HEK293 (cell line): Measurements from ENCODE around the gene PPIL6.
A peak's percentile ranks its signal among the peaks of the same experiment; 100 is the strongest.

Experiments used
- ATF2 ChIP-seq: fragments of 450-650 bp; formaldehyde crosslinking; IDR thresholded peaks from 2 replicates; pipeline ENCODE4 v1.5.1; 2016; ENCODE audit warnings: missing biosample characterization, missing genetic modification characterization, low read depth
- CTCF ChIP-seq: fragments of 450-650 bp; formaldehyde crosslinking; IDR thresholded peaks from 2 replicates; pipeline ENCODE4 v1.5.1; 2016; ENCODE audit warnings: missing biosample characterization, missing genetic modification characterization
- GFI1B ChIP-seq: fragments of 450-650 bp; formaldehyde crosslinking; IDR thresholded peaks from 2 replicates; pipeline ENCODE4 v1.5.1; 2016; ENCODE audit warnings: missing biosample characterization, missing genetic modification characterization
- GLI4 ChIP-seq: fragments of 450-650 bp; formaldehyde crosslinking; IDR thresholded peaks from 2 replicates; pipeline ENCODE4 v1.5.1; 2016; ENCODE audit warnings: missing biosample characterization, missing genetic modification characterization
- GLIS1 ChIP-seq: fragments of 450-650 bp; formaldehyde crosslinking; IDR thresholded peaks from 2 replicates; pipeline ENCODE4 v1.5.1; 2016; ENCODE audit warnings: missing biosample characterization, missing genetic modification characterization
- HOXD13 ChIP-seq: sonication (generic); formaldehyde crosslinking; IDR thresholded peaks from 2 replicates; pipeline ENCODE4 v1.8.0; 2022; ENCODE audit warnings: missing genetic modification reagents, borderline replicate concordance
- KLF8 ChIP-seq: fragments of 450-650 bp; formaldehyde crosslinking; IDR thresholded peaks from 2 replicates; pipeline ENCODE4 v1.5.1; 2016; ENCODE audit warnings: missing biosample characterization, missing genetic modification characterization
- WT1 ChIP-seq: fragments of 450-650 bp; formaldehyde crosslinking; IDR thresholded peaks from 2 replicates; pipeline ENCODE4 v1.5.1; 2016; ENCODE audit warnings: missing biosample characterization, missing genetic modification characterization
- ZEB2 ChIP-seq: fragments of 450-650 bp; formaldehyde crosslinking; IDR thresholded peaks from 2 replicates; pipeline ENCODE4 v1.5.1; 2016; ENCODE audit warnings: missing biosample characterization, missing genetic modification characterization
- ZNF10 ChIP-seq: fragments of 450-650 bp; formaldehyde crosslinking; IDR thresholded peaks from 2 replicates; pipeline ENCODE4 v1.5.1; 2017; ENCODE audit warnings: missing biosample characterization, missing genetic modification characterization
- ZNF112 ChIP-seq: fragments of 450-650 bp; formaldehyde crosslinking; IDR thresholded peaks from 2 replicates; pipeline ENCODE4 v1.5.0; 2017; ENCODE audit warnings: missing biosample characterization, missing genetic modification characterization
- ZNF114 ChIP-seq: fragments of 450-650 bp; formaldehyde crosslinking; IDR thresholded peaks from 2 replicates; pipeline ENCODE4 v1.5.0; 2017; ENCODE audit warnings: missing biosample characterization, missing genetic modification characterization
- ZNF16 ChIP-seq: fragments of 450-650 bp; formaldehyde crosslinking; IDR thresholded peaks from 2 replicates; pipeline ENCODE4 v1.5.1; 2016; ENCODE audit warnings: low read depth, missing biosample characterization, missing genetic modification characterization
- ZNF202 ChIP-seq: fragments of 450-650 bp; formaldehyde crosslinking; IDR thresholded peaks from 2 replicates; pipeline ENCODE4 v1.5.1; 2016; ENCODE audit warnings: missing biosample characterization, missing genetic modification characterization, borderline replicate concordance
- ZNF324 ChIP-seq: fragments of 450-650 bp; formaldehyde crosslinking; IDR thresholded peaks from 2 replicates; pipeline ENCODE4 v1.5.1; 2016; ENCODE audit warnings: missing biosample characterization, missing genetic modification characterization
- ZNF362 ChIP-seq: fragments of 450-650 bp; formaldehyde crosslinking; IDR thresholded peaks from 2 replicates; pipeline ENCODE4 v1.5.1; 2016; ENCODE audit warnings: missing biosample characterization, missing genetic modification characterization
- ZNF473 ChIP-seq: fragments of 450-650 bp; formaldehyde crosslinking; IDR thresholded peaks from 2 replicates; pipeline ENCODE4 v1.5.1; 2017; ENCODE audit warnings: missing biosample characterization, missing genetic modification characterization
- ZNF521 ChIP-seq: fragments of 450-650 bp; formaldehyde crosslinking; IDR thresholded peaks from 2 replicates; pipeline ENCODE4 v1.5.1; 2017; ENCODE audit warnings: missing biosample characterization, mild to moderate bottlenecking, missing genetic modification characterization
- ZNF529 ChIP-seq: fragments of 450-650 bp; formaldehyde crosslinking; IDR thresholded peaks from 2 replicates; pipeline ENCODE4 v1.5.1; 2017; ENCODE audit warnings: missing genetic modification characterization, missing biosample characterization; ENCODE audit not compliant: insufficient replicate concordance
- ZNF610 ChIP-seq: fragments of 450-650 bp; formaldehyde crosslinking; IDR thresholded peaks from 2 replicates; pipeline ENCODE4 v1.5.1; 2016; ENCODE audit warnings: missing biosample characterization, missing genetic modification characterization, borderline replicate concordance
- ZNF621 ChIP-seq: fragments of 450-650 bp; formaldehyde crosslinking; IDR thresholded peaks from 2 replicates; pipeline ENCODE4 v1.5.1; 2017; ENCODE audit warnings: missing biosample characterization, missing genetic modification characterization
- ZNF626 ChIP-seq: fragments of 450-650 bp; sonication (Bioruptor Pico); formaldehyde crosslinking; IDR thresholded peaks from 2 replicates; pipeline ENCODE4 v1.5.1; 2018; ENCODE audit warnings: missing biosample characterization, missing genetic modification characterization, inconsistent platforms
- ZNF664 ChIP-seq: fragments of 450-650 bp; formaldehyde crosslinking; IDR thresholded peaks from 2 replicates; pipeline ENCODE4 v1.5.1; 2016; ENCODE audit warnings: missing biosample characterization, missing genetic modification characterization
- ZNF76 ChIP-seq: fragments of 450-650 bp; formaldehyde crosslinking; IDR thresholded peaks from 2 replicates; pipeline ENCODE4; 2016; ENCODE audit warnings: low read depth, missing biosample characterization, missing genetic modification characterization, borderline replicate concordance
- ZNF777 ChIP-seq: fragments of 450-650 bp; formaldehyde crosslinking; IDR thresholded peaks from 2 replicates; pipeline ENCODE4 v1.5.1; 2017; ENCODE audit warnings: missing biosample characterization, missing genetic modification characterization, borderline replicate concordance
- ZSCAN23 ChIP-seq: fragments of 450-650 bp; formaldehyde crosslinking; IDR thresholded peaks from 2 replicates; pipeline ENCODE4 v1.5.1; 2016; ENCODE audit warnings: missing biosample characterization, missing genetic modification characterization
- TF ChIP-seq, protein P1 (sequence below): fragments of 450-650 bp; formaldehyde crosslinking; IDR thresholded peaks from 2 replicates; pipeline ENCODE4 v1.5.1; 2016; ENCODE audit warnings: missing biosample characterization, missing genetic modification characterization
- TF ChIP-seq, protein P2 (sequence below): fragments of 450-650 bp; formaldehyde crosslinking; IDR thresholded peaks from 2 replicates; pipeline ENCODE4 v1.5.1; 2016; ENCODE audit warnings: missing biosample characterization, missing genetic modification characterization, low read depth
- TF ChIP-seq, protein P3 (sequence below): fragments of 450-650 bp; formaldehyde crosslinking; IDR thresholded peaks from 2 replicates; pipeline ENCODE4 v1.5.1; 2016; ENCODE audit warnings: missing biosample characterization, missing genetic modification characterization

Gene PPIL6

GRCh38 chr6:109382576-109383437 lies 57.6 kb downstream of the PPIL6 start (continued):
- TF ChIP-seq ZNF626: no peak
- TF ChIP-seq ZNF521 (tag by site-specific recombination): no peak
- TF ChIP-seq ZNF76: no peak
- TF ChIP-seq ZNF610: no peak
- TF ChIP-seq ZNF202 (tag by site-specific recombination): no peak
- peak; percentile 79; the same call in 1 of the 2 replicates for TF ChIP-seq ZNF362 (tag by site-specific recombination)
- TF ChIP-seq, protein P1, sequence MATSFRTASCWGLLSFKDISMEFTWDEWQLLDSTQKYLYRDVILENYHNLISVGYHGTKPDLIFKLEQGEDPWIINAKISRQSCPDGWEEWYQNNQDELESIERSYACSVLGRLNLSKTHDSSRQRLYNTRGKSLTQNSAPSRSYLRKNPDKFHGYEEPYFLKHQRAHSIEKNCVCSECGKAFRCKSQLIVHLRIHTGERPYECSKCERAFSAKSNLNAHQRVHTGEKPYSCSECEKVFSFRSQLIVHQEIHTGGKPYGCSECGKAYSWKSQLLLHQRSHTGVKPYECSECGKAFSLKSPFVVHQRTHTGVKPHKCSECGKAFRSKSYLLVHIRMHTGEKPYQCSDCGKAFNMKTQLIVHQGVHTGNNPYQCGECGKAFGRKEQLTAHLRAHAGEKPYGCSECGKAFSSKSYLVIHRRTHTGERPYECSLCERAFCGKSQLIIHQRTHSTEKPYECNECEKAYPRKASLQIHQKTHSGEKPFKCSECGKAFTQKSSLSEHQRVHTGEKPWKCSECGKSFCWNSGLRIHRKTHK (tag by site-specific recombination): no peak
- TF ChIP-seq ZNF621 (tag by site-specific recombination): no peak
- TF ChIP-seq HOXD13 (CRISPR knock-in tag): no peak
- TF ChIP-seq ZSCAN23 (tag by site-specific recombination): no peak
- TF ChIP-seq, protein P2, sequence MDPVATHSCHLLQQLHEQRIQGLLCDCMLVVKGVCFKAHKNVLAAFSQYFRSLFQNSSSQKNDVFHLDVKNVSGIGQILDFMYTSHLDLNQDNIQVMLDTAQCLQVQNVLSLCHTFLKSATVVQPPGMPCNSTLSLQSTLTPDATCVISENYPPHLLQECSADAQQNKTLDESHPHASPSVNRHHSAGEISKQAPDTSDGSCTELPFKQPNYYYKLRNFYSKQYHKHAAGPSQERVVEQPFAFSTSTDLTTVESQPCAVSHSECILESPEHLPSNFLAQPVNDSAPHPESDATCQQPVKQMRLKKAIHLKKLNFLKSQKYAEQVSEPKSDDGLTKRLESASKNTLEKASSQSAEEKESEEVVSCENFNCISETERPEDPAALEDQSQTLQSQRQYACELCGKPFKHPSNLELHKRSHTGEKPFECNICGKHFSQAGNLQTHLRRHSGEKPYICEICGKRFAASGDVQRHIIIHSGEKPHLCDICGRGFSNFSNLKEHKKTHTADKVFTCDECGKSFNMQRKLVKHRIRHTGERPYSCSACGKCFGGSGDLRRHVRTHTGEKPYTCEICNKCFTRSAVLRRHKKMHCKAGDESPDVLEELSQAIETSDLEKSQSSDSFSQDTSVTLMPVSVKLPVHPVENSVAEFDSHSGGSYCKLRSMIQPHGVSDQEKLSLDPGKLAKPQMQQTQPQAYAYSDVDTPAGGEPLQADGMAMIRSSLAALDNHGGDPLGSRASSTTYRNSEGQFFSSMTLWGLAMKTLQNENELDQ (tag by site-specific recombination): peak; percentile 53; the same call in 1 of the 2 replicates
- TF ChIP-seq ZNF16 (tag by site-specific recombination): no peak
- no peak; the same call in 1 of the 2 replicates for TF ChIP-seq ZNF324
- no peak for TF ChIP-seq GLIS1
- no peak for TF ChIP-seq ZNF777 (tag by site-specific recombination)
- TF ChIP-seq ATF2 (tag by site-specific recombination): no peak
- TF ChIP-seq CTCF (tag by site-specific recombination): peak; percentile 55
- no peak for TF ChIP-seq ZNF114
- TF ChIP-seq, protein P3, sequence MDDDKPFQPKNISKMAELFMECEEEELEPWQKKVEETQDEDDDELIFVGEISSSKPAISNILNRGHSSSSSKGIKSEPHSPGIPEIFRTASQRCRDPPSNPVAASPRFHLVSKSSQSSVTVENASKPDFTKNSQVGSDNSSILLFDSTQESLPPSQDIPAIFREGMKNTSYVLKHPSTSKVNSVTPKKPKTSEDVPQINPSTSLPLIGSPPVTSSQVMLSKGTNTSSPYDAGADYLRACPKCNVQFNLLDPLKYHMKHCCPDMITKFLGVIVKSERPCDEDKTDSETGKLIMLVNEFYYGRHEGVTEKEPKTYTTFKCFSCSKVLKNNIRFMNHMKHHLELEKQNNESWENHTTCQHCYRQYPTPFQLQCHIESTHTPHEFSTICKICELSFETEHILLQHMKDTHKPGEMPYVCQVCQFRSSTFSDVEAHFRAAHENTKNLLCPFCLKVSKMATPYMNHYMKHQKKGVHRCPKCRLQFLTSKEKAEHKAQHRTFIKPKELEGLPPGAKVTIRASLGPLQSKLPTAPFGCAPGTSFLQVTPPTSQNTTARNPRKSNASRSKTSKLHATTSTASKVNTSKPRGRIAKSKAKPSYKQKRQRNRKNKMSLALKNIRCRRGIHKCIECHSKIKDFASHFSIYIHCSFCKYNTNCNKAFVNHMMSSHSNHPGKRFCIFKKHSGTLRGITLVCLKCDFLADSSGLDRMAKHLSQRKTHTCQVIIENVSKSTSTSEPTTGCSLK: no peak
- 0 out of 2 replicates have a peak, but pooled peaks have one; percentile 10 for TF ChIP-seq WT1 (tag by site-specific recombination)
- peak; percentile 82 for TF ChIP-seq KLF8 (tag by site-specific recombination)
- no peak; the same call in 1 of the 2 replicates for TF ChIP-seq ZNF664 (tag by site-specific recombination)
- TF ChIP-seq ZNF529 (tag by site-specific recombination): no peak
- TF ChIP-seq ZEB2 (tag by site-specific recombination): peak; percentile 91; the same call in 1 of the 2 replicates
- no peak for TF ChIP-seq ZNF10
- no peak for TF ChIP-seq GLI4 (tag by site-specific recombination)
- TF ChIP-seq GFI1B (tag by site-specific recombination): no peak
- TF ChIP-seq ZNF112 (tag by site-specific recombination): no peak
- no peak for TF ChIP-seq ZNF473 (tag by site-specific recombination)
